ENCODE data around the gene CHKB.

GRCh38 chr22:50544078-50544745 lies 38.4 kb downstream of the CHKB start:
- TF ChIP-seq EZH2 (IDR thresholded peaks at IDR 0.05) (no peak), POLR2AphosphoS5 (IDR thresholded peaks at IDR 0.05; ENCODE audit: borderline replicate concordance, low read depth, low read length) (no peak), FOXP2 (optimal IDR thresholded peaks at IDR 0.05; ENCODE audit: control extremely low read depth, extremely low read length, insufficient read depth) (no peak)

Measured in SK-N-MC (cell line).